HepG2 (cell line): ENCODE results near the gene DCUN1D3. TPM values are rescaled to one million over a fixed set of nuclear protein-coding genes. Genes with fewer than 3 reads are reported as not detected.

Experiments used
- ATAC-seq: fragments of 200-7000 bp; cut with Tn5 transposase; 3 replicates; pipeline ENCODE4 v1.9.1; 2020; ENCODE audit warnings: mild to moderate bottlenecking, moderate library complexity
- BruUV-seq: library from RNA; stranded (reverse); fragments of 400-500 nt; replicated peaks from 2 replicates; lab custom pipeline; 2021; lab: Mats Ljungman, UMichigan
- CTCF ChIA-PET: fragments of 300-600 bp; formaldehyde crosslinking; extraction: SDS; loops from one replicate; lab custom pipeline; 2021; ENCODE audit warnings: low total read pairs, inconsistent platforms, low intra/inter-chr PET ratio; lab: Yijun Ruan, JAX
- POLR2A ChIA-PET: fragments of 350-600 bp; sonication (Branson Sonifier 250); formaldehyde crosslinking; loops from one replicate; lab custom pipeline; 2020; ENCODE audit warnings: antibody characterized with exemption, inconsistent platforms; lab: Yijun Ruan, JAX
- DNase-seq: peaks from one replicate; pipeline ENCODE4 v3.0.0-alpha.2; 2015; ENCODE audit warnings: low spot score
- FAIRE-seq: peaks from 3 replicates; lab custom pipeline; 2011; peaks lifted over from hg19 to GRCh38; lab: Jason Lieb, UNC
- H2AFZ ChIP-seq: one replicate; pipeline ENCODE4 v1.6.1; 2011; ENCODE audit warnings: low read length, inconsistent platforms
- H3K27ac ChIP-seq: fragments of 300-600 bp; 3 replicates; pipeline ENCODE4 v1.8.0; 2011; ENCODE audit warnings: mixed run types, mild to moderate bottlenecking, mixed read lengths, low read length, inconsistent platforms; ENCODE audit not compliant: insufficient read depth; ENCODE audit errors: extremely low read length
- H3K27me3 ChIP-seq, 2 experiments: fragments of 200-600 bp in 1 of 2; 2 replicates in 1 of 2; 3 replicates in 1 of 2; pipeline versions ENCODE4 v1.6.0 to v1.8.0; 2011; ENCODE audit warnings: low read length in 2 of 2, mild to moderate bottlenecking in 2 of 2, moderate library complexity in 2 of 2, inconsistent platforms in 1 of 2; ENCODE audit not compliant: insufficient read depth in 2 of 2, control insufficient read depth in 1 of 2
- H3K36me3 ChIP-seq, 2 experiments: fragments of 200-600 bp in 1 of 2; replicated peaks in 1 of 2; 2 replicates in 1 of 2; 3 replicates in 1 of 2; pipeline versions ENCODE4 v1.5.1 to v1.8.0; 2011; ENCODE audit warnings: low read length in 2 of 2, inconsistent platforms in 1 of 2; ENCODE audit not compliant: insufficient read depth in 2 of 2, control insufficient read depth in 1 of 2
- H3K4me1 ChIP-seq: 2 replicates; pipeline ENCODE4 v1.5.1; 2012; ENCODE audit warnings: low read length, inconsistent platforms; ENCODE audit not compliant: insufficient read depth
- H3K4me2 ChIP-seq: 2 replicates; pipeline ENCODE4 v1.6.0; 2011; ENCODE audit warnings: low read depth, low read length, inconsistent platforms
- H3K4me3 ChIP-seq, 3 experiments: fragments of 200-600 bp in 1 of 3; sonication (generic), shearing (Covaris generic) in 1 of 3; replicated peaks in 1 of 3; 2 replicates each; pipeline ENCODE4 v1.5.1; 2011 to 2016; ENCODE audit warnings: low read length in 3 of 3, inconsistent platforms in 2 of 3, low read depth in 2 of 3, mild to moderate bottlenecking in 2 of 3, control low read depth in 1 of 3, mixed read lengths in 1 of 3; ENCODE audit not compliant: insufficient read depth in 1 of 3
- H3K79me2 ChIP-seq: one replicate; pipeline ENCODE4 v1.6.1; 2011; ENCODE audit warnings: low read length, inconsistent platforms; ENCODE audit not compliant: insufficient read depth
- H3K9ac ChIP-seq: 2 replicates; pipeline ENCODE4 v1.6.0; 2011; ENCODE audit warnings: mild to moderate bottlenecking, low read depth, low read length, inconsistent platforms; ENCODE audit not compliant: insufficient read depth
- H3K9me3 ChIP-seq: 2 replicates; pipeline ENCODE4 v1.5.1; 2012; ENCODE audit warnings: mild to moderate bottlenecking, low read length
- H4K20me1 ChIP-seq: 2 replicates; pipeline ENCODE4 v1.6.0; 2011; ENCODE audit warnings: inconsistent platforms, mild to moderate bottlenecking, low read length, moderate library complexity; ENCODE audit not compliant: insufficient read depth
- FOXA1 ChIP-seq, 2 experiments: fragments of 450-650 bp in 1 of 2; sonication (generic) in 1 of 2; formaldehyde crosslinking in 1 of 2; IDR thresholded peaks; 2 replicates each; pipeline versions ENCODE4 v1.4.0 to v1.6.1; 2016 to 2020; ENCODE audit warnings: missing genetic modification reagents in 1 of 2
- HNRNPH1 ChIP-seq: fragments of 200-400 bp; formaldehyde crosslinking; optimal IDR thresholded peaks from 2 replicates; pipeline ENCODE3; 2017; ENCODE audit warnings: mild to moderate bottlenecking, low read depth, low read length
- MAFF ChIP-seq: IDR thresholded peaks from 2 replicates; pipeline ENCODE4 v1.6.1; 2011; ENCODE audit warnings: low read depth, low read length, improper control_type of control experiment
- MAFK ChIP-seq, 2 experiments: IDR thresholded peaks in 1 of 2; conservative IDR thresholded peaks in 1 of 2; 2 replicates each; pipeline ENCODE4 v1.6.1; 2011; ENCODE audit warnings: improper control_type of control experiment in 2 of 2, low read length in 2 of 2
- NCOA5 ChIP-seq: sonication (generic); formaldehyde crosslinking; IDR thresholded peaks from 2 replicates; pipeline ENCODE4 v1.4.0; 2020; ENCODE audit warnings: missing genetic modification reagents
- NFE2L2 ChIP-seq: fragments of 150-350 bp; IDR thresholded peaks from 2 replicates; pipeline ENCODE4 v1.6.1; 2014; ENCODE audit warnings: low read length
- SAP130 ChIP-seq: IDR thresholded peaks from 2 replicates; pipeline ENCODE4 v1.6.1; 2016; ENCODE audit warnings: low read depth
- XBP1 ChIP-seq: sonication (generic); formaldehyde crosslinking; IDR thresholded peaks from 2 replicates; pipeline ENCODE4 v1.5.0; 2020; ENCODE audit warnings: missing genetic modification reagents
- ZKSCAN5 ChIP-seq: sonication (generic); formaldehyde crosslinking; IDR thresholded peaks from 2 replicates; pipeline ENCODE4 v1.5.1; 2020; ENCODE audit warnings: mild to moderate bottlenecking, missing genetic modification reagents
- ZNF224 ChIP-seq: sonication (generic); formaldehyde crosslinking; IDR thresholded peaks from 2 replicates; pipeline ENCODE4 v1.5.0; 2020; ENCODE audit warnings: mild to moderate bottlenecking, missing genetic modification reagents
- WGBS: methylation state at CpG from one replicate; pipeline ENCODE4 v1.1.6; 2017; ENCODE audit warnings: low lambda C conversion rate; 5-methylcytosine and 5-hydroxymethylcytosine counted together
- in situ Hi-C: cut with HindIII; loops from 2 replicates; pipeline ENCODE4 v1.10.0; 2017; ENCODE audit warnings: low pct_unique_long_range_greater_than_20kb; ENCODE audit not compliant: extremely low pct_ligation_motif_present
- intact Hi-C: fragments of 100-400 bp; cut with micrococcal nuclease; formaldehyde crosslinking; loops from one replicate; pipeline ENCODE4 v1.10.0; 2022; ENCODE audit not compliant: unreplicated experiment
- polyA plus RNA-seq, 8 experiments: library from polyadenylated mRNA; depleted of rRNA in 3 of 8; stranded (reverse) in 7 of 8; unstranded in 1 of 8; fragments of >200 nt; fragmentation: Illumina TruSeq in 4 of 8; extraction: Trizol in 4 of 8; gene quantifications; 2 replicates each; pipeline versions ENCODE4 v1.2.1 to v1.2.3, GENCODE V29; 2011 to 2016; ENCODE audit warnings: low read depth in 4 of 8, missing spikeins in 1 of 8, mixed read lengths in 1 of 8; ENCODE audit not compliant: insufficient read depth in 1 of 8
- total RNA-seq, 5 experiments: library from RNA; depleted of rRNA; stranded (reverse); fragments of >200 nt; fragmentation: Illumina TruSeq; extraction: Trizol; gene quantifications; 2 replicates each; pipeline ENCODE4 v1.2.3, GENCODE V29; 2016; ENCODE audit warnings: low read depth in 1 of 5

The DCUN1D3 gene
- total and polyA plus RNA-seq, 2 of the 13 experiments (the other 11 are each of a cell fraction or from before 2014, with no cell fraction given) = 5.0 to 19.3 TPM

DNA sequence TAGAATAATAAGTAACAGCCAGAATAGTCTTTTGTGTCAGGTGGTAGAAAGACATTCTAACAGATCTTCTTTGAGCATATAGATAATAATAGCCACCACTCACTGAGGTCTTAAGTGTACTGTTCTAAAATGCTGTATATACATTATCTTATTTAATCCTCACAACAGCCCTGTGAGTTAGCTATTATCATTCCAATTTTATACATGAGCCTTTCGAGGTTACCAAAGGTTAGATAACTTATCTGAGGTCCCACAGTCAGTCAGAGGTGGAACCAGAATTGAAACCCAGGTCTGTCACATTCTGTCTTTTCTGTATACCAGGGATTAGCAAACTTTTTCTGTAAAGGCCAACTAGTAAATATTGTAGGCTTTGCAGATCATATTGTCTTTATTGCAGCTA, 70.6 kb downstream of the DCUN1D3 start:
- BruUV-seq = no TSS peak
- ATAC-seq (no peak), FAIRE-seq (no peak), DNase-seq (no peak)
- ChIA-PET CTCF (no interaction called here), POLR2A (no interaction called here)
- H3K27me3 ChIP-seq = no peaks in the 10 kb centered on the region
- H3K4me2 ChIP-seq = no peak overlapping the region
- H2AFZ ChIP-seq = no peak overlapping the region
- intact Hi-C loops = no loop called here
- H3K4me1 ChIP-seq = no peaks in the 10 kb centered on the region
- no peaks in the 10 kb centered on the region for H3K79me2 ChIP-seq
- peaks cover 4 to 44% of the 10 kb centered on the region in 2 experiments; a peak in 4 of 5 replicates for H3K36me3 ChIP-seq
- no peaks in the 10 kb centered on the region for H4K20me1 ChIP-seq
- no peak overlapping the region for H3K27ac ChIP-seq
- no peaks in the 10 kb centered on the region for H3K9me3 ChIP-seq
- H3K9ac ChIP-seq = no peak overlapping the region
- TF ChIP-seq NFE2L2 = no peak
- no peak for TF ChIP-seq XBP1 (CRISPR knock-in tag)
- TF ChIP-seq ZKSCAN5 (CRISPR knock-in tag) = no peak
- no peak for TF ChIP-seq HNRNPH1
- no peak for TF ChIP-seq ZNF224 (CRISPR knock-in tag)
- 83% methylated on average over 1 of the region's 1 CpG for WGBS
- H3K4me3 ChIP-seq = no peak overlapping the region
- in situ Hi-C loops = no loop called here

DNA sequence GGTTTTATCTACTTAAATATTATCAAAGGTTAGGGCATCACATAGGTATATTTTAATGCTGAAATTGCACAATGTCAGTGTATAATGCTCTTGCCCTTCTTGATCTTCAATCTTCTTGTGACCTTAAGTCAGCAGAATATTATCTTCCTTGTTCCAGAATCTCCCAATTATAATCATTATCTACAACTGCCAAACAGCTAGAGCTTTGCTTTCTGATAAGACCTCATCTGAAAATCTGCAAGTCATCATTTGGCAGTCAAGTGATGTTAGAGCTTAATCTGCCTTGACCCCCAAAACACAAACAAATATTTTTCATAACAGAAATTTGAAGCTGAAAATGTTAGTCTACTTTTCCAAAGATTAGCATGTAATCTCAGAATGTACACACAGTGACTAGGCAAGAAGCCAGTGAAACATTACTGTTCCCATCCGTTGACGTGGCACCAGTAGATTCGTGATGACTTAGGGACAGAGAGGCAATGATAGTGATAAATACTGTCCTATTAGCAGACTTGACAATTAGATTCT, 74.1 kb downstream of the DCUN1D3 start:
- no peaks in the 10 kb centered on the region for H4K20me1 ChIP-seq
- no peak overlapping the region for H3K27ac ChIP-seq
- in situ Hi-C loops = no loop called here
- DNase-seq (no peak), ATAC-seq (no peak), FAIRE-seq (no peak)
- WGBS = 94% methylated on average over 3 of the region's 3 CpGs
- H2AFZ ChIP-seq = no peak overlapping the region
- no peak overlapping the region for H3K4me2 ChIP-seq
- H3K27me3 ChIP-seq = no peaks in the 10 kb centered on the region
- ChIA-PET CTCF (no interaction called here), POLR2A (interaction anchor here (0.9 kb wide), 1 partner anchor 20 kb away, joined by 3 read pairs; the partner anchor contains the start of genes ERI2 and REXO5)
- H3K36me3 ChIP-seq = peaks cover 6 to 47% of the 10 kb centered on the region in 2 experiments
- BruUV-seq = no TSS peak
- H3K79me2 ChIP-seq = no peaks in the 10 kb centered on the region
- no peak overlapping the region for H3K4me3 ChIP-seq
- no peak overlapping the region for H3K9ac ChIP-seq
- intact Hi-C loops = no loop called here
- H3K9me3 ChIP-seq = no peaks in the 10 kb centered on the region
- TF ChIP-seq NFE2L2 (peak; percentile 90), SAP130 (CRISPR knock-in tag) (no peak), MAFF (peak; percentile 75), NCOA5 (CRISPR knock-in tag) (no peak), MAFK (conservative IDR thresholded peaks at IDR 0.05 in 1 of 2, IDR thresholded peaks at IDR 0.05 in 1 of 2; ENCODE audit: low read length in 2 of 2) (peak; percentile 70 to 87), FOXA1 (IDR thresholded peaks at IDR 0.05) (no peak), FOXA1 (CRISPR knock-in tag; IDR thresholded peaks at IDR 0.05) (no peak)
- no peaks in the 10 kb centered on the region for H3K4me1 ChIP-seq
